ENCODE data around the gene PDE3A. TPM values are rescaled to one million over a fixed set of nuclear protein-coding genes. Genes with fewer than 3 reads are reported as not detected.

PDE3A gene
- total RNA-seq, 6 donors from 2014 or later, result 1.0 to 10.0 (median 3.2) TPM

- TF ChIP-seq EP300 (IDR thresholded peaks at IDR 0.05), result no peak
- no peak for TF ChIP-seq CTCF (IDR thresholded peaks at IDR 0.05)
- TF ChIP-seq POLR2AphosphoS5 (IDR thresholded peaks at IDR 0.05), result no peak
- no peak for TF ChIP-seq POLR2A (IDR thresholded peaks at IDR 0.05)
- Histone ChIP-seq H3K27me3 (no peaks in the 10 kb centered on the region), H3K27ac (no peak overlapping the region), H3K9me3 (peaks cover 0 to 5% (median under 1%) of the 10 kb centered on the region in 4 donors), H3K4me3 (no peak overlapping the region), H3K36me3 (no peaks in the 10 kb centered on the region), H3K4me1 (no peaks in the 10 kb centered on the region)
- no peak for ATAC-seq (ENCODE audit: low FRiP score in 2 of 2)
- 87 to 89% methylated on average over 2 of the region's 2 CpGs for WGBS, 2 donors
- DNase-seq, result no peak
Observed at GRCh38 chr12:20657496-20657895, 289.2 kb downstream of the PDE3A start.

- no peaks in the 10 kb centered on the region for H3K4me1 ChIP-seq
- H3K4me3 ChIP-seq, result no peak overlapping the region
- H3K27ac ChIP-seq, result no peak overlapping the region
- 70 to 78% methylated on average over 4 of the region's 4 CpGs for WGBS, 2 donors
- no peaks in the 10 kb centered on the region for H3K36me3 ChIP-seq
- TF ChIP-seq EP300 (IDR thresholded peaks at IDR 0.05) (no peak), POLR2AphosphoS5 (IDR thresholded peaks at IDR 0.05) (no peak), POLR2A (IDR thresholded peaks at IDR 0.05) (no peak), CTCF (IDR thresholded peaks at IDR 0.05) (no peak)
- ATAC-seq (ENCODE audit: low FRiP score in 2 of 2) (no peak), DNase-seq (no peak)
- H3K9me3 ChIP-seq, result no peaks in the 10 kb centered on the region
- H3K27me3 ChIP-seq, result no peaks in the 10 kb centered on the region
Observed at GRCh38 chr12:20681334-20681733, 313.0 kb downstream of the PDE3A start.

- no peak for DNase-seq
- H3K4me3 ChIP-seq, result no peak within 1 kb of the TSS
- no peak within 1 kb of the TSS for H3K27ac ChIP-seq
- H3K36me3 ChIP-seq, result no peaks in the 10 kb centered on the region
- H3K9me3 ChIP-seq, result no peaks in the 10 kb centered on the region
- H3K4me1 ChIP-seq, result no peaks in the 10 kb centered on the region
- TF ChIP-seq CTCF (IDR thresholded peaks at IDR 0.05) (no peak), POLR2AphosphoS5 (IDR thresholded peaks at IDR 0.05) (no peak), EP300 (IDR thresholded peaks at IDR 0.05) (no peak)
- ATAC-seq (ENCODE audit: low FRiP score in 2 of 2), result no peak
- no peaks in the 10 kb centered on the region for H3K27me3 ChIP-seq
- WGBS, 2 donors, result 58 to 67% methylated on average over 6 of the region's 6 CpGs
Observed at GRCh38 chr12:20695232-20695631, 326.9 kb downstream of the PDE3A start, which contains the start of gene SLCO1C1. SLCO1C1 (plus strand) TSS chr12:20695332; CDS start chr12:20699577, 4,245 bp downstream.

- 77 to 84% methylated on average over 7 of the region's 7 CpGs for WGBS, 2 donors
- Histone ChIP-seq H3K4me3 (no peak overlapping the region), H3K27ac (no peak overlapping the region), H3K4me1 (no peaks in the 10 kb centered on the region), H3K9me3 (no peaks in the 10 kb centered on the region), H3K36me3 (no peaks in the 10 kb centered on the region), H3K27me3 (no peaks in the 10 kb centered on the region)
- DNase-seq (no peak), ATAC-seq (ENCODE audit: low FRiP score in 2 of 2) (no peak)
- TF ChIP-seq CTCF (IDR thresholded peaks at IDR 0.05) (no peak), POLR2AphosphoS5 (IDR thresholded peaks at IDR 0.05) (no peak), EP300 (IDR thresholded peaks at IDR 0.05) (no peak), POLR2A (IDR thresholded peaks at IDR 0.05) (no peak)
Observed at GRCh38 chr12:20696181-20696905, 328.0 kb downstream of the PDE3A start.

- ATAC-seq (ENCODE audit: low FRiP score in 2 of 2), result no peak
Observed at GRCh38 chr12:20701106-20701505, 332.8 kb downstream of the PDE3A start.

More at GRCh38 chr12:20701106-20701505, 332.8 kb downstream of the PDE3A start:
- no peak for DNase-seq
- Histone ChIP-seq H3K4me1 (no peaks in the 10 kb centered on the region), H3K36me3 (no peaks in the 10 kb centered on the region), H3K4me3 (no peak overlapping the region), H3K27ac (no peak overlapping the region), H3K27me3 (no peaks in the 10 kb centered on the region), H3K9me3 (no peaks in the 10 kb centered on the region)
- WGBS, 2 donors, result 60 to 64% methylated on average over 1 of the region's 1 CpG
- TF ChIP-seq EP300 (IDR thresholded peaks at IDR 0.05) (no peak), POLR2AphosphoS5 (IDR thresholded peaks at IDR 0.05) (no peak), CTCF (IDR thresholded peaks at IDR 0.05) (no peak), POLR2A (IDR thresholded peaks at IDR 0.05) (no peak)
